HG02943 (cell line): ENCODE data around the gene ADAM12.
"Not testable (repeated sequence)": the region's sequence is repeated elsewhere in the genome, so short reads cannot be mapped to it uniquely, and the experiment has no call there.

Experiments used
- ATAC-seq: cut with Tn5 transposase; IDR thresholded peaks from one replicate; pipeline ENCODE4 v1.9.1; 2021; ENCODE audit warnings: mild to moderate bottlenecking, low read depth, moderate library complexity; ENCODE audit not compliant: unreplicated experiment

Gene ADAM12

GRCh38 chr10:126196281-126196680 is 192.0 kb downstream of the ADAM12 start:
- no peak for ATAC-seq

GRCh38 chr10:126191192-126191591 is 197.1 kb downstream of the ADAM12 start:
- ATAC-seq = no peak

- ATAC-seq = no peak
Observed at GRCh38 chr10:126188679-126189200, 199.5 kb downstream of the ADAM12 start.

GRCh38 chr10:126187399-126187798 is 200.9 kb downstream of the ADAM12 start:
- ATAC-seq = no peak

GRCh38 chr10:126186766-126187165 is 201.5 kb downstream of the ADAM12 start:
- no peak for ATAC-seq

GRCh38 chr10:126185676-126186447 is 202.4 kb downstream of the ADAM12 start:
- no peak for ATAC-seq

GRCh38 chr10:126181626-126182025 is 206.7 kb downstream of the ADAM12 start:
- ATAC-seq = no peak

GRCh38 chr10:126179637-126180036 is 208.6 kb downstream of the ADAM12 start:
- ATAC-seq = no peak

GRCh38 chr10:126177417-126178030 is 210.8 kb downstream of the ADAM12 start:
- ATAC-seq = no peak

GRCh38 chr10:126175641-126176262 is 212.5 kb downstream of the ADAM12 start:
- ATAC-seq = no peak

GRCh38 chr10:126172755-126173154 is 215.5 kb downstream of the ADAM12 start:
- not testable (repeated sequence) for ATAC-seq

- no peak for ATAC-seq
Observed at GRCh38 chr10:126171555-126171954, 216.7 kb downstream of the ADAM12 start.

GRCh38 chr10:126170776-126171175 is 217.5 kb downstream of the ADAM12 start:
- ATAC-seq = no peak

- no peak for ATAC-seq
Observed at GRCh38 chr10:126170371-126170770, 217.9 kb downstream of the ADAM12 start.

GRCh38 chr10:126169899-126170298 is 218.4 kb downstream of the ADAM12 start:
- no peak for ATAC-seq

GRCh38 chr10:126166797-126167196 is 221.5 kb downstream of the ADAM12 start:
- no peak for ATAC-seq

- ATAC-seq = no peak
Observed at GRCh38 chr10:126165874-126166273, 222.4 kb downstream of the ADAM12 start.

- ATAC-seq = no peak
Observed at GRCh38 chr10:126163506-126163905, 224.8 kb downstream of the ADAM12 start.

GRCh38 chr10:126161691-126162090 is 226.6 kb downstream of the ADAM12 start:
- no peak for ATAC-seq

- ATAC-seq = no peak
Observed at GRCh38 chr10:126160971-126161630, 227.2 kb downstream of the ADAM12 start.

GRCh38 chr10:126160571-126160970 is 227.7 kb downstream of the ADAM12 start:
- no peak for ATAC-seq
